ENCODE data around the gene VPS37C. TPM values are rescaled to one million over a fixed set of nuclear protein-coding genes. Genes with fewer than 3 reads are reported as not detected.

Gene VPS37C
- total and polyA plus RNA-seq, 9 of the 15 experiments (the other 6 are each of a cell fraction or from before 2014, with no cell fraction given): 0.62 to 29.8 (median 11.5) TPM

- TF ChIP-seq MYNN (IDR thresholded peaks at IDR 0.05) (peak; percentile 79), MYNN (CRISPR knock-in tag; IDR thresholded peaks at IDR 0.05) (no peak), ZNF354B (CRISPR knock-in tag; IDR thresholded peaks at IDR 0.05) (no peak), MIER1 (IDR thresholded peaks at IDR 0.05; ENCODE audit: low read depth) (0 out of 2 replicates have a peak, but pooled peaks have one; percentile 30), CC2D1A (IDR thresholded peaks at IDR 0.05) (peak; percentile 84), SMARCC2 (IDR thresholded peaks at IDR 0.05; ENCODE audit: low read depth) (no peak), HDAC1 (IDR thresholded peaks at IDR 0.05) (peak in 1 of 2 experiments; percentile 51; a peak in 1 of 4 replicates), ESRRA (IDR thresholded peaks at IDR 0.05; ENCODE audit: borderline replicate concordance, low read depth) (peak; percentile 67; the same call in 1 of the 2 replicates), SMARCB1 (IDR thresholded peaks at IDR 0.05; ENCODE audit: insufficient read length, low read depth) (no peak), TCF7L2 (IDR thresholded peaks at IDR 0.05; ENCODE audit: low read depth, low read length) (0 out of 2 replicates have a peak, but pooled peaks have one; percentile 17), CBX3 (IDR thresholded peaks at IDR 0.05; ENCODE audit: borderline replicate concordance in 1 of 2, low read length in 2 of 2) (0 out of 3 replicates have a peak, but pooled peaks of 1 of the 2 experiments have one; percentile 47), ZNF347 (CRISPR knock-in tag; IDR thresholded peaks at IDR 0.05; ENCODE audit: low read depth) (no peak), ARID2 (IDR thresholded peaks at IDR 0.05) (peak; percentile 96), PHF20 (IDR thresholded peaks at IDR 0.05; ENCODE audit: partially characterized antibody) (peak; percentile 38), TRIM24 (IDR thresholded peaks at IDR 0.05) (0 out of 4 replicates have a peak, but pooled peaks of 1 of the 2 experiments have one; percentile 28), NUFIP1 (IDR thresholded peaks at IDR 0.05; ENCODE audit: partially characterized antibody) (peak; percentile 19), ZNF584 (CRISPR knock-in tag; IDR thresholded peaks at IDR 0.05; ENCODE audit: low read depth) (no peak), ZNF263 (CRISPR knock-in tag; IDR thresholded peaks at IDR 0.05; ENCODE audit: borderline replicate concordance) (peak; percentile 32; the same call in 1 of the 2 replicates), DNMT1 (IDR thresholded peaks at IDR 0.05) (peak; percentile 79; the same call in 1 of the 2 replicates), ZFX (CRISPR knock-in tag; IDR thresholded peaks at IDR 0.05) (no peak), MCM5 (IDR thresholded peaks at IDR 0.05; ENCODE audit: low read depth) (no peak), SP2 (IDR thresholded peaks at IDR 0.05; ENCODE audit: extremely low read depth, low read depth, low read length, poor library complexity, severe bottlenecking) (peak; percentile 49), ZNF24 (IDR thresholded peaks at IDR 0.05) (peak; percentile 60; the same call in 1 of the 2 replicates), FOXM1 (IDR thresholded peaks at IDR 0.05; ENCODE audit: low read depth) (no peak), FOXM1 (CRISPR knock-in tag; IDR thresholded peaks at IDR 0.05; ENCODE audit: low read depth) (0 out of 2 replicates have a peak, but pooled peaks have one; percentile 71), NKRF (IDR thresholded peaks at IDR 0.05; ENCODE audit: borderline replicate concordance) (peak; percentile 48; the same call in 1 of the 2 replicates)
- TF ChIP-seq, protein P1, sequence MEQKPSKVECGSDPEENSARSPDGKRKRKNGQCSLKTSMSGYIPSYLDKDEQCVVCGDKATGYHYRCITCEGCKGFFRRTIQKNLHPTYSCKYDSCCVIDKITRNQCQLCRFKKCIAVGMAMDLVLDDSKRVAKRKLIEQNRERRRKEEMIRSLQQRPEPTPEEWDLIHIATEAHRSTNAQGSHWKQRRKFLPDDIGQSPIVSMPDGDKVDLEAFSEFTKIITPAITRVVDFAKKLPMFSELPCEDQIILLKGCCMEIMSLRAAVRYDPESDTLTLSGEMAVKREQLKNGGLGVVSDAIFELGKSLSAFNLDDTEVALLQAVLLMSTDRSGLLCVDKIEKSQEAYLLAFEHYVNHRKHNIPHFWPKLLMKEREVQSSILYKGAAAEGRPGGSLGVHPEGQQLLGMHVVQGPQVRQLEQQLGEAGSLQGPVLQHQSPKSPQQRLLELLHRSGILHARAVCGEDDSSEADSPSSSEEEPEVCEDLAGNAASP (IDR thresholded peaks at IDR 0.05): no peak
Measured at GRCh38 chr11:61129639-61130523, 31.3 kb downstream of the VPS37C start (continued).
